Activated naive CD4-positive, alpha-beta T cell treated with anti-CD3 and anti-CD28 coated beads, Interleukin-2, amount 10 ng/mL, durations not matched to agents 7 days and 5 days (primary cell): Measurements from ENCODE around the gene GBX1.

Experiments used
- CTCF ChIA-PET: fragments of 350-600 bp; sonication (Branson Sonifier 250); formaldehyde crosslinking; loops from one replicate; lab custom pipeline; 2021; ENCODE audit warnings: antibody characterized with exemption; lab: Charles Lee
- DNase-seq: peaks from one replicate; pipeline ENCODE4 v3.0.0-alpha.2; 2020
- H3K27ac Mint-ChIP-seq: one replicate; pipeline ENCODE4 v1.8.0; 2021; ENCODE audit warnings: mild to moderate bottlenecking, moderate library complexity, mixed read lengths
- H3K27me3 Mint-ChIP-seq: one replicate; pipeline ENCODE4 v1.8.0; 2021; ENCODE audit warnings: mild to moderate bottlenecking, mixed read lengths
- H3K36me3 Mint-ChIP-seq: one replicate; pipeline ENCODE4 v1.8.0; 2021; ENCODE audit warnings: mixed read lengths
- H3K4me1 Mint-ChIP-seq: one replicate; pipeline ENCODE4 v1.8.0; 2021; ENCODE audit warnings: mixed read lengths
- H3K4me3 Mint-ChIP-seq: one replicate; pipeline ENCODE4 v1.8.0; 2021; ENCODE audit warnings: mild to moderate bottlenecking, moderate library complexity, mixed read lengths
- H3K9me3 Mint-ChIP-seq: one replicate; pipeline ENCODE4 v1.8.0; 2021; ENCODE audit warnings: mixed read lengths

Gene GBX1

GRCh38 chr7:151186640-151187408, 19.3 kb upstream of the GBX1 start, which contains the start of gene ASB10:
Gene ASB10 (minus strand): TSS chr7:151187250. CDS start chr7:151187130, 120 bp downstream.
- Mint-ChIP-seq H3K27me3 (peaks cover 22% of the 10 kb centered on the region), H3K4me1 (no peaks in the 10 kb centered on the region), H3K36me3 (no peaks in the 10 kb centered on the region), H3K27ac (no peak within 1 kb of the TSS), H3K4me3 (no peak within 1 kb of the TSS), H3K9me3 (no peaks in the 10 kb centered on the region)
- CTCF ChIA-PET = no interaction called here
- DNase-seq = no peak

DNA sequence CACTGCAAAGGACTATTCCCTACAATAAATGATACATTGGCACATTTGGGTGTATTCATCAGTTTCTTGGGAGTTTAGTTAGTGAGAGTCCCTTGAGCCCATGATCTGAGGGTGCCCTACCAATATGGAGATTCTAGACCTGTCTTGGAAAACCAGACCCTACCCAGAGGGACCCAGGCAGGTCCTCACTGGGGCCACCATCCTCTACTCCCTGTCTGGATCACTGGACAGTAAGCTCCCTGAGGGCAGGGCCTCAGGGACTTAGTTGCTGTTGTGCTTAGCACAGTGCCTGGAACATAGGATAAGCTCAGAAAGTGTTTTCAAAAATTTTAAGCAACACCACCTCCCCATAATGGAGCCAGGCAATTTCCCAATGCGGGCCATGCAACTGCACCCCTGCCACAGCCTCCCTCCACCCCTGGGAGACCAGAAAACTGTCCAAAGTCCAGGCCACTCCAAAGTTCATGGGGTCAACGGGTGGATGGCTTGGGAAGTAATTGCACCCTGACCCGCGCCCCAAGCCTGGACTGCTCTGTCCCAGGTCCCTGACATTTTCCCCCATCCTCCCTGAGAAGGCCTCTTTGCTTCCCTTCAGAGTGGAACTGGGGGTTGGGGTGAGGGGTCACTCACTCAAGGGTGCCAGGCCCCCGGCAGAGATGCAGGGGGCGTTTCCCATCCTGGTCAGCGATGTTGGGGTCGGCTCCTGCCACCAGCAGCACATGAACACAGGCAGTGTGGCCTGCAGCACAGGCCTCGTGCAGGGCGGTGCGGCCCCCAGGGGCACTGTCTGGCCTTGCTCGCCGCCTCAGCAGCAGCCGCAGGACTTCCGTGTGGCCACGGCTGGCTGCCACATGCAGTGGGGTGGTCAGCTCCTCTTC, 18.5 kb upstream of the GBX1 start:
- DNase-seq = no peak
- Mint-ChIP-seq H3K4me3 (no peak overlapping the region), H3K36me3 (no peaks in the 10 kb centered on the region), H3K27ac (no peak overlapping the region), H3K4me1 (no peaks in the 10 kb centered on the region), H3K27me3 (peaks cover 21% of the 10 kb centered on the region), H3K9me3 (no peaks in the 10 kb centered on the region)
- CTCF ChIA-PET = no interaction called here

DNA sequence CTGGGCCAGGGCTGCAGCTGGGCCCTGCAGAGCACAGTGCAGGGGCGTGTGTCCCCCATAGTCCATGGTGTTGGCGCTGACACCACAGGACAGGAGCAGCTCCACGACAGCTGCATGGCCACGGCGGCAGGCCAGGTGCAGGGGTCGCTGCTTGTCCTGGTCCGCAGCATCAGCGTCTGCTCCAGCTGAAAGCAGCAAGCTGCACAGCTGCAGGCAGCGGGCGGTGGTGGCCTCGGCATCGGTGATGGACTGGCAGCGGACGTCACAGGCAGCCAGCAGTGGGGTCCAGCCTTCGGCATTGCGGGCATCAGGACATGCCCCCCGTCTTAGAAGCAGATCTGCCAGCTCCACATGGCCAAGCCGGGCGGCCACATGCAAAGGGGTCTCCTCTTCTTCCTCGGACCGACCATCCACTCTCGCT, 13.5 kb upstream of the GBX1 start:
- H3K36me3 Mint-ChIP-seq = no peaks in the 10 kb centered on the region
- H3K9me3 Mint-ChIP-seq = no peaks in the 10 kb centered on the region
- H3K27ac Mint-ChIP-seq = no peak overlapping the region
- no peaks in the 10 kb centered on the region for H3K4me1 Mint-ChIP-seq
- DNase-seq = peak; percentile 8
- H3K4me3 Mint-ChIP-seq = no peak overlapping the region
- H3K27me3 Mint-ChIP-seq = peaks cover 36% of the 10 kb centered on the region
- CTCF ChIA-PET = interaction anchor here (2.6 kb wide), 1 partner anchor 11 kb away, joined by 10 read pairs; no protein-coding TSS in a partner anchor

DNA sequence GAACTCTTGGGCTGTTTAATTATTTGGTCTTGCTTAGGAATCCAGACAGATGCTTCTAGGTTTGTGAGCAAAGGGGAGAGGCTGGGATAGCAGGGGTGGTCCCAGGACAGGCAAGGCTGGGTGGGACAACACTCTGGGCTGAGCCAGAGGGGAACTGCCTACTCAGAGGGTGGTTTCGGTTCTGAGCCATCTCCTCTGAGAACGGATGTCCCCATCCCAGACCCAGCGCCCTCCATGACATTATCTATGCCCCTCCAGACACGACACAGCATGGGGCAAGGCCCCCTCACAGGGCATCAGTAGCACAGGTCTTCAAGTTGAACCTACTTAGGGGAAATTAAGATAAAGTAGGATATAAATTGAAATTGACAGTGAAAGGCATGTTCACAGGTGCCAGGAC, 12.5 kb upstream of the GBX1 start:
- DNase-seq = no peak
- H3K4me1 Mint-ChIP-seq = no peaks in the 10 kb centered on the region
- H3K9me3 Mint-ChIP-seq = no peaks in the 10 kb centered on the region
- no peaks in the 10 kb centered on the region for H3K36me3 Mint-ChIP-seq
- CTCF ChIA-PET = interaction anchor here (1.6 kb wide), 1 partner anchor 10 kb away, joined by 9 read pairs; no protein-coding TSS in a partner anchor
- no peak overlapping the region for H3K4me3 Mint-ChIP-seq
- peaks cover 47% of the 10 kb centered on the region for H3K27me3 Mint-ChIP-seq
- H3K27ac Mint-ChIP-seq = no peak overlapping the region

DNA sequence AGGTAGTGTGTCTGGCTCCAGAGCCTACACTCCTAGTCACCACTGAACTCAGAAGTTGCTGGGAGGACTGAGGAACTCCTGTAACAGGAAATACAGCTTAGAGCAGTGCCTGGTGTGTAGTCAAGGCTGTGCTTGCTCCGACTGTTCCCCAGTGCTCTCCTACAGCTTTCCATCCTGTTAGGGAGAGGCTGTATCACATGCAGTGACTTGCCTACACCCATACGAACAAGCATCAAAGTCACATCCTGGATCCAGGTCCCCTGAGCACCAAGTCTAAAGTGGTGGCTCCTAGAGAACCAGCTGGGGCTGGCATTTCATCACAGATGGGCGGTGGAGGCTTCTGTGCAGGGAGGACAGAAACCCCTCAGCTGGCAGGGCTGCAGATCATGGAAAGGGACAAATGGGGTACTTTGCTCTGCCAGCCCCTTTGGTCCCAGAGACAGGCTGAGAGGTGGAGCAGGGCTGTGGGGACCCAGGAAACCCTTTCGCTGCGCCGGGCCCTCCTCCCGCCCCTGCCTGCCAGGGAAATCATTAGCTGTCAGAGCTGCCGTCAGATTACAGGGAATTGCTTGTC, 11.9 kb upstream of the GBX1 start:
- CTCF ChIA-PET = interaction anchor here (0.8 to 1.6 kb wide), 3 partner anchors 10 to 866 kb away, joined by 3 to 9 read pairs (median 4); no protein-coding TSS in a partner anchor
- H3K27ac Mint-ChIP-seq = no peak overlapping the region
- DNase-seq = no peak
- H3K4me3 Mint-ChIP-seq = no peak overlapping the region
- H3K27me3 Mint-ChIP-seq = peaks cover 53% of the 10 kb centered on the region
- no peaks in the 10 kb centered on the region for H3K4me1 Mint-ChIP-seq
- H3K36me3 Mint-ChIP-seq = no peaks in the 10 kb centered on the region
- H3K9me3 Mint-ChIP-seq = no peaks in the 10 kb centered on the region

- Mint-ChIP-seq H3K27ac (no peak overlapping the region), H3K36me3 (no peaks in the 10 kb centered on the region), H3K27me3 (peaks cover 56% of the 10 kb centered on the region), H3K4me3 (no peak overlapping the region), H3K4me1 (no peaks in the 10 kb centered on the region), H3K9me3 (no peaks in the 10 kb centered on the region)
- CTCF ChIA-PET = interaction anchor here (0.8 to 1.6 kb wide), 3 partner anchors 9 to 865 kb away, joined by 3 to 9 read pairs (median 4); no protein-coding TSS in a partner anchor
- DNase-seq = no peak
Observed at GRCh38 chr7:151178831-151179230, 11.3 kb upstream of the GBX1 start.

GRCh38 chr7:151178236-151178635, 10.7 kb upstream of the GBX1 start:
- CTCF ChIA-PET = interaction anchor here (0.8 to 1.4 kb wide), 2 partner anchors 51 to 865 kb away, joined by 3 to 4 read pairs; no protein-coding TSS in a partner anchor
- Mint-ChIP-seq H3K27ac (no peak overlapping the region), H3K4me3 (no peak overlapping the region), H3K36me3 (no peaks in the 10 kb centered on the region), H3K4me1 (no peaks in the 10 kb centered on the region), H3K27me3 (peaks cover 62% of the 10 kb centered on the region), H3K9me3 (no peaks in the 10 kb centered on the region)
- no peak for DNase-seq

GRCh38 chr7:151177310-151177709, 9.8 kb upstream of the GBX1 start:
- H3K4me3 Mint-ChIP-seq = no peak overlapping the region
- H3K27me3 Mint-ChIP-seq = peaks cover 71% of the 10 kb centered on the region
- no peaks in the 10 kb centered on the region for H3K36me3 Mint-ChIP-seq
- no peak overlapping the region for H3K27ac Mint-ChIP-seq
- no peaks in the 10 kb centered on the region for H3K9me3 Mint-ChIP-seq
- peaks cover 5% of the 10 kb centered on the region for H3K4me1 Mint-ChIP-seq
- CTCF ChIA-PET = interaction anchor here (1.1 to 1.4 kb wide), 3 partner anchors 13 to 53 kb away, joined by 3 read pairs; no protein-coding TSS in a partner anchor
- DNase-seq = no peak

GRCh38 chr7:151176401-151176800, 8.9 kb upstream of the GBX1 start:
- Mint-ChIP-seq H3K4me3 (no peak overlapping the region), H3K9me3 (no peaks in the 10 kb centered on the region), H3K27ac (no peak overlapping the region), H3K36me3 (no peaks in the 10 kb centered on the region), H3K27me3 (peaks cover 76% of the 10 kb centered on the region), H3K4me1 (peaks cover 5% of the 10 kb centered on the region)
- DNase-seq = no peak
- CTCF ChIA-PET = interaction anchor here (0.9 to 1.4 kb wide), 3 partner anchors 14 to 71 kb away, joined by 3 to 4 read pairs (median 3); no protein-coding TSS in a partner anchor

DNA sequence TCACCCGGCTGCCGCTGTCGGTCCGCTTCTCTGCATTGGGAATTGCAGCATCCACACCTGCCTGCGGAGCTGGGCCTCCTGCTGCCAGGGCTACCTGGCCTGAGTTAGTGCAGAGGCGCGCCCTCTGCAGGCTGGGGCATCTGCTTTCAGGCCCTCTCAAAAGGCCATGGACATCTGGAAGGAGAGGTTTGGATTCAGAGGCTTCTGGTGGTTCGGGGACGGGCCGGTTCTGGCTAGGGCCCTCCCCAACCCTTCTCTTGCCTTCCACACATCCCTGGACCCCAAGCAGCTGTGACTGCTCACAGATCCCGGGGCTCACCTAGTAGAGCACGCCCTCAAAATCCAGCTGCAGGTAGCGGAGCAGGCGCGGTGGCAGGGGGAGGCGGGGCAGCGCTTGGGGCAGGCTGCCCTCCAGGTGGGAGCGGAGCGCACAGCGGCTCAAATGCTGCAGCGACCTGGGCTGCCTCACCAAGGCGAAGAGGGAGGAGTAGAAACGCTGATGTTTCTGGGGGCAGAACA, 8.4 kb upstream of the GBX1 start:
- peaks cover 82% of the 10 kb centered on the region for H3K27me3 Mint-ChIP-seq
- H3K9me3 Mint-ChIP-seq = no peaks in the 10 kb centered on the region
- H3K27ac Mint-ChIP-seq = no peak overlapping the region
- DNase-seq = no peak
- no peak overlapping the region for H3K4me3 Mint-ChIP-seq
- CTCF ChIA-PET = interaction anchor here (0.9 to 1.4 kb wide), 3 partner anchors 14 to 71 kb away, joined by 3 to 4 read pairs (median 3); no protein-coding TSS in a partner anchor
- H3K4me1 Mint-ChIP-seq = peaks cover 5% of the 10 kb centered on the region
- H3K36me3 Mint-ChIP-seq = no peaks in the 10 kb centered on the region

GRCh38 chr7:151175047-151175792, 7.7 kb upstream of the GBX1 start:
- peaks cover 88% of the 10 kb centered on the region for H3K27me3 Mint-ChIP-seq
- no peak for DNase-seq
- no peak overlapping the region for H3K4me3 Mint-ChIP-seq
- no peaks in the 10 kb centered on the region for H3K9me3 Mint-ChIP-seq
- no peaks in the 10 kb centered on the region for H3K36me3 Mint-ChIP-seq
- H3K4me1 Mint-ChIP-seq = peaks cover 5% of the 10 kb centered on the region
- CTCF ChIA-PET = interaction anchor here (1.3 kb wide), 1 partner anchor 72 kb away, joined by 3 read pairs; no protein-coding TSS in a partner anchor
- H3K27ac Mint-ChIP-seq = no peak overlapping the region

DNA sequence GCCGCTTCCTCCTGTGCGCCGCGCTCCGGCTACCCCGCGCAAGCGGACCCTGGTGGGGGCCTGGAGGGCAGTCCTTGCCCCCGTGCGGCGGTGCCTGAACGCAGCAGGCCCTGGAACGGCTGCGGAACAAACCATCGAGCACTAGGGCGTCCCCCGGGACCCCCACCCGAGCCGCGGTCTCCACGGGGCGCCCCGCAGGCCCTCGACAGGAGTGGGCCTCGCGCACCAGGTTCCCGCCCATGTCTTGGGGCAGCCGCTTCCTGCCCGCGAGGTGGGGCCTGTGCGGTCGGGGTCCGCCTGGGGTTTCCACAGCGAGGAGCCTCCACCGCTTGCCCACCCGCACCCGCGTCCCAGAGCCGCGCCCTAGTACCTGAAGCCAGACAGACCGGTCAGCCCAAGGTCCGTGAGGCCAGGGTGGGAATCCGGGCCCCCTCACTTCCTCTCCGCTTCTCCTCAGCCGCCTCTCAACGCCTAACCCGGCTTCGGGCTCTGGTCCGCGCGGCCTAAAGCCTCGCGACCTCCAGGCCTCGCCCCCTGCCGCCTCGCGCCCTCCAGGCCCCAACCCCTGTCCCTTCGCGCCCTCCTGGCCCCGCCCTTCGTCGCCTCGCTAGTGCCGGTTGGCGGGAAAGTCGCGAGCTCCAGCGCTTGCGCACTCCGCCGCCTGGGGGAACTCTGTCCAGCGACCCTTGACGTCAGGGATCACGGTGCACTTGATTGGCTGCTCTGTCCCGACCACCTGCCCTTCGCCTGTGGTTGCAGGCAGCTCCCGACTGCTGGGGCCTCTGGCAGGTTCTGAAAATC, 7.0 kb upstream of the GBX1 start:
- Mint-ChIP-seq H3K27ac (no peak overlapping the region), H3K4me1 (peaks cover 5% of the 10 kb centered on the region), H3K9me3 (no peaks in the 10 kb centered on the region), H3K36me3 (no peaks in the 10 kb centered on the region), H3K4me3 (no peak overlapping the region), H3K27me3 (peaks cover 92% of the 10 kb centered on the region)
- CTCF ChIA-PET = no interaction called here
- no peak for DNase-seq
